ENCODE data around the gene MCTP2.

The MCTP2 gene

DNA sequence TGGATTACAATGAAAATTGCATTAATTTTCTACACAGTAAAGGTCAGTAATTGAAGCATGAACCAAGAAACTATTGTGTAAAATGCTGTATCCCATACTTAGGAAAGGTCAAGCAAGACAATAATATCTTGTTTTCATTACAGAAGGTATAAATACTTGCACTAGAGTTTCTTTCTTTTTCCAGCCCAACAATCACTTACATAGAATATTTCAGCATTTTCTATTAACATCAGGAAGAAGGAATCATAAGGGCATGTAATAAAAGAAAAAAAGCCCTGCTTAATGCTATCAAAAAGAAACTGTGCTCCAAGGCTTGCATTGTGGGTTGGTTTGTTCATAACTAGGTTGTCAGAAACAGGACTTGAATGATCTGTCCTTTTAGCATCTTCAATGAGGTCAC, 215.1 kb downstream of the MCTP2 start:
- Mint-ChIP-seq H3K36me3 (ENCODE audit: low read depth) (no peaks in the 10 kb centered on the region), H3K27me3 (ENCODE audit: low read depth) (no peaks in the 10 kb centered on the region), H3K4me1 (peaks cover 19% of the 10 kb centered on the region), H3K27ac (no peak overlapping the region), H3K4me3 (no peak overlapping the region), H3K9me3 (no peaks in the 10 kb centered on the region)
- TF ChIP-seq, protein P1, sequence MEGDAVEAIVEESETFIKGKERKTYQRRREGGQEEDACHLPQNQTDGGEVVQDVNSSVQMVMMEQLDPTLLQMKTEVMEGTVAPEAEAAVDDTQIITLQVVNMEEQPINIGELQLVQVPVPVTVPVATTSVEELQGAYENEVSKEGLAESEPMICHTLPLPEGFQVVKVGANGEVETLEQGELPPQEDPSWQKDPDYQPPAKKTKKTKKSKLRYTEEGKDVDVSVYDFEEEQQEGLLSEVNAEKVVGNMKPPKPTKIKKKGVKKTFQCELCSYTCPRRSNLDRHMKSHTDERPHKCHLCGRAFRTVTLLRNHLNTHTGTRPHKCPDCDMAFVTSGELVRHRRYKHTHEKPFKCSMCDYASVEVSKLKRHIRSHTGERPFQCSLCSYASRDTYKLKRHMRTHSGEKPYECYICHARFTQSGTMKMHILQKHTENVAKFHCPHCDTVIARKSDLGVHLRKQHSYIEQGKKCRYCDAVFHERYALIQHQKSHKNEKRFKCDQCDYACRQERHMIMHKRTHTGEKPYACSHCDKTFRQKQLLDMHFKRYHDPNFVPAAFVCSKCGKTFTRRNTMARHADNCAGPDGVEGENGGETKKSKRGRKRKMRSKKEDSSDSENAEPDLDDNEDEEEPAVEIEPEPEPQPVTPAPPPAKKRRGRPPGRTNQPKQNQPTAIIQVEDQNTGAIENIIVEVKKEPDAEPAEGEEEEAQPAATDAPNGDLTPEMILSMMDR (IDR thresholded peaks at IDR 0.05; ENCODE audit: unreplicated experiment in 3 of 3), result no peak

DNA sequence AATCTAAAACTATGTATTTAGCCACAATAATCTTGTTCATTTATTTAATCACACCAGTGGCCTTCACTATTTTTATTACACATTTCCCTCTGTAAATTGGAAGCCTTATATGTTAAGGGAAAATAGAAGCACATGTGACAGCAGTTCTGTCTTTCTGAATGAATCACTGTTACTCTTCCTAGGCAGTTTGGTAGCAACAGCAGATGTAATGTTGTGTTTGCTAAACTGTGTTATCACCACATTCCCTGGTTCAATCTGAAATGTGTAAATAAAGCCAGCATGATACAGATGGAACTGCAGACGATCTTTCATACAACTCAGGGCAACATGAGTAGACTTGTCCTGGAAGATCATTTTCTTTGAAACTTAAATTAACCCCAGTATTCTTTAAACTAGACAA, 220.1 kb downstream of the MCTP2 start:
- H3K27me3 Mint-ChIP-seq (ENCODE audit: low read depth), result no peaks in the 10 kb centered on the region
- H3K4me3 Mint-ChIP-seq, result no peak overlapping the region
- no peak overlapping the region for H3K27ac Mint-ChIP-seq

DNA sequence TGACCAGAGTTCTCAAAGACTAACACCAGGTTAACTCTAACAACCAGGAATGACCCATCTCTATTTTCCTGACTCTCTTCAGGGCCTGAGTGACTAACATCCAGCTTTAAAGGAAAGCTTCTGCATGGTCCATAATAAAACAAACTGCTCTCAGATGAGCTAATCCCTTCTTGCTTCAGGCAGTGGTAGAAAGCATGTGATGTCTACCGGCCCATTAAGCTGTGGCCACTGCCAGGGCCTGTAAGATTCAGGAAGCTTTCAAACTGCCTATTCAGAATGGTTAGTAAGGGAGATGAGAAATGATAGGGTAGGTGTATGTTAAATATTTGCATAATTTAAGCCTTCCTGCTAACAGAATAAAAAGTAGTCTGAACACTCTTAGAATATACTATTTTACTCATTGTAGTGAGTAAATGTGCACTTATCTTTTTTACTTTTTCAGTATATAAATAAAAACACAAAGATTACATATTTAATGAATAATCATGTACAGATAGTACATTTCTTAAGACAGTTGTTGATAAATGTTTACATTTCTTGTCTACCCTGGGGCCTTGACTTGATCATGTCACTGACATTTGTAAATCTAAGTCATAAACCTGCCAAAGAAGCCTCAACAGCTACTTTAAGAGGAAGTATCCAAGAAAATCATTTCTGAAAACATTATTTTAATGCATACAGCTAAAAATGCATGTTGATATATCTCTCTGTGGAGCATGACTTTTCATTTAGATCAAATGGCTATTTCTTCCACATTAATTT, 222.0 kb downstream of the MCTP2 start:
- Mint-ChIP-seq H3K36me3 (ENCODE audit: low read depth) (peaks cover 4% of the 10 kb centered on the region), H3K4me3 (no peak overlapping the region), H3K27me3 (ENCODE audit: low read depth) (no peaks in the 10 kb centered on the region), H3K9me3 (peaks cover 9% of the 10 kb centered on the region), H3K27ac (no peak overlapping the region), H3K4me1 (no peaks in the 10 kb centered on the region)
- TF ChIP-seq, protein P1 (IDR thresholded peaks at IDR 0.05; ENCODE audit: unreplicated experiment in 3 of 3), result no peak

More for the DNA sequence above, 220.1 kb downstream of the MCTP2 start:
- H3K9me3 Mint-ChIP-seq, result peaks cover 9% of the 10 kb centered on the region
- TF ChIP-seq, protein P1 (IDR thresholded peaks at IDR 0.05; ENCODE audit: unreplicated experiment in 3 of 3), result no peak
- H3K36me3 Mint-ChIP-seq (ENCODE audit: low read depth), result peaks cover 4% of the 10 kb centered on the region
- H3K4me1 Mint-ChIP-seq, result no peaks in the 10 kb centered on the region

DNA sequence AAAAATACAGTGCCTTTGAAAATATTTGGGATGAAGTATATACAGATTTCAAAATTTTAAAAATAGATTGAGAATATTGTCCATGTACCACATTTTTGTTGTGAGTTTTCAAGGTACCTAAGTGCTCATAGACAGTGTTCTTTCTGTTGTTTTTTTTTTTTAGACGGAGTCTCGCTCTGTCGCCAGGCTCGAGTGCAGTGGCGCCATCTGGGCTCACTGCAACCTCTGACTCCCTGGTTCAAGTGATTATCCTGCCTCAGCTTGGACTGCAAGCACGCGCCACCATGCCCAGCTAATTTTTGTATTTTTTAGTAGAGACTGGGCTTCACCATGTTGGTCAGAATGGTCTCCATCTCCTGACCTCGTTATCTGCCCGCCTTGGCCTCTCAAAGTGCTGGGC, 223.9 kb downstream of the MCTP2 start:
- Mint-ChIP-seq H3K27me3 (ENCODE audit: low read depth) (no peaks in the 10 kb centered on the region), H3K4me1 (no peaks in the 10 kb centered on the region), H3K9me3 (peaks cover 9% of the 10 kb centered on the region), H3K27ac (no peak overlapping the region), H3K4me3 (no peak overlapping the region), H3K36me3 (ENCODE audit: low read depth) (peaks cover 4% of the 10 kb centered on the region)
- TF ChIP-seq, protein P1 (IDR thresholded peaks at IDR 0.05; ENCODE audit: unreplicated experiment in 3 of 3), result no peak

DNA sequence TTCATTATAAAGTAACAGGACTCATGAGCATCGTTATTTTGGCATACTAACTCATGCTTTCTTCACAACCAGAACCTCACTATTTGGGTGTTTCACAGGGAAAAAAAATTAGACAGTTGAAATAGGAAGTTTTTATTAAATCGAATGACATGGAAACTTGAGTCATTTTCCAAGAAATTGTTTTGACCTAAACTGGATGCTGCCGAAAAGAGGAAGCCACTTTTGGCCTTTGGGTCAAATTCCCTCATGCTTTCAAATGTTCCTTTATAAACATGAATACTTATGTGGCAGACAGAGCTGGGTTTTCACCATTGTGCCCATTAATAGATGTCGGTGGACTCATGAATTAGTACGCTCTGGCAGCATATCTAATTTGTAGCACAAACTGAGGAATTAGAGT, 224.9 kb downstream of the MCTP2 start:
- Mint-ChIP-seq H3K27ac (no peak overlapping the region), H3K9me3 (peaks cover 9% of the 10 kb centered on the region), H3K4me1 (no peaks in the 10 kb centered on the region), H3K4me3 (no peak overlapping the region), H3K36me3 (ENCODE audit: low read depth) (peaks cover 4% of the 10 kb centered on the region), H3K27me3 (ENCODE audit: low read depth) (no peaks in the 10 kb centered on the region)
- TF ChIP-seq, protein P1 (IDR thresholded peaks at IDR 0.05; ENCODE audit: unreplicated experiment in 3 of 3), result no peak

DNA sequence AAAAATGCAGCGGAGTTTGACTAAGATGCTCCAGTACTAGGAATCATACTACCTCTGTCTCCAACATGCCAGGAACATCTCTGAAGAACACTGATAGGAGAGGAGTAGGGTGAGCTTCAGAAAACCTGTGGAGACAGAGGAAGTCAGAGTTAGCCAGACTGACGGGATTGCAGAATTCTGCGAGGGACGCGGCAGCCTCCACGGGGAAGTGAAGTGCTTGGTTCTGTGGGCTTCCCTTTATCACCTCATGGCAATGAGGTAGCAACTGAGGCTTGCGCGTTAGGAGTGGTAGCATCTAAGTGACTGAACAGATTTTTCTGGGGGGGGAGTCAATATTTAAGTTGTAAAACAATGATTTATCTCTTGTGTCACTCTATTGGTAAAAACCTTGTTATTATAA, 226.3 kb downstream of the MCTP2 start:
- TF ChIP-seq, protein P1 (IDR thresholded peaks at IDR 0.05; ENCODE audit: unreplicated experiment in 3 of 3), result no peak
- Mint-ChIP-seq H3K9me3 (peaks cover 3% of the 10 kb centered on the region), H3K27ac (no peak overlapping the region), H3K36me3 (ENCODE audit: low read depth) (peaks cover 4% of the 10 kb centered on the region), H3K27me3 (ENCODE audit: low read depth) (no peaks in the 10 kb centered on the region), H3K4me3 (no peak overlapping the region), H3K4me1 (no peaks in the 10 kb centered on the region)

Measured in nephron (organoid).